ENCODE measurements around the gene SUCO. TPM values are rescaled to one million over a fixed set of nuclear protein-coding genes. Genes with fewer than 3 reads are reported as not detected.
A peak's percentile ranks its signal among the peaks of the same experiment; 100 is the strongest.

The SUCO gene
- total RNA-seq (59.7 and 59.9 TPM in 2 replicates), polyA plus RNA-seq (5.5 and 15.1 TPM in 2 replicates), polyA minus RNA-seq (15.1 and 26.1 TPM in 2 replicates)
- total RNA-seq (2013), result 43.8 TPM

- DNase-seq (peak; percentile 100), ATAC-seq (ENCODE audit: low read depth) (peak; percentile 80)
- Mint-ChIP-seq H3K27me3 (peaks cover 9% of the 10 kb centered on the region), H3K4me1 (peaks cover 45% of the 10 kb centered on the region), H3K27ac (peak within 1 kb of the TSS; percentile 100), H3K4me3 (peak within 1 kb of the TSS; percentile 100), H3K9me3 (ENCODE audit: insufficient read depth) (no peaks in the 10 kb centered on the region)
- H3K36me3 ChIP-seq (replicated peaks in 1 of 2; ENCODE audit: control extremely low read depth in 1 of 2, control insufficient read depth in 1 of 2, extremely low read depth in 1 of 2, insufficient read depth in 2 of 2, low read length in 1 of 2), result peaks cover 0 to 3% of the 10 kb centered on the region in 2 experiments
- intact Hi-C loops (cut with micrococcal nuclease), result loop anchor here (1.0 to 10.0 kb wide), 14 partner anchors 12 to 1626 kb away; partner anchors contain the start of genes DNM3, KLHL20, METTL13 and PIGC
- H3K4me1 ChIP-seq (ENCODE audit: control insufficient read depth in 2 of 2, insufficient read depth in 2 of 2, low read length in 2 of 2), result peaks cover 22 to 37% of the 10 kb centered on the region in 2 donors
- ChIA-PET CTCF (interaction anchor here (1.0 to 1.2 kb wide), 2 partner anchors 184 to 1048 kb away, joined by 3 read pairs; partner anchors contain the start of gene PRRC2C), POLR2A (interaction anchor here (0.5 to 1.1 kb wide), 3 partner anchors 487 to 1335 kb away, joined by 3 to 4 read pairs (median 4); partner anchors contain the start of genes GAS5 and ZBTB37)
- peak within 1 kb of the TSS; percentile 99 for H3K27ac ChIP-seq (ENCODE audit: low read length in 2 of 2)
- H3K4me2 ChIP-seq (replicated peaks; ENCODE audit: low read depth, low read length, poor library complexity, severe bottlenecking), result peak within 1 kb of the TSS; percentile 78
- TF ChIP-seq CTCF (IDR thresholded peaks at IDR 0.05) (peak; percentile 13), EZH2 (IDR thresholded peaks at IDR 0.05; ENCODE audit: borderline replicate concordance, insufficient read depth, low read depth, low read length, poor library complexity, severe bottlenecking) (no peak)
- H3K79me2 ChIP-seq (ENCODE audit: control insufficient read depth, insufficient read depth, low read length), result peaks cover 44% of the 10 kb centered on the region
- no peaks in the 10 kb centered on the region for H3K27me3 ChIP-seq (replicated peaks in 1 of 4; ENCODE audit: control extremely low read depth in 1 of 4, control insufficient read depth in 3 of 4, insufficient read depth in 4 of 4, low read length in 3 of 4)
- H3K4me3 ChIP-seq (ENCODE audit: control extremely low read depth in 1 of 5, extremely low read depth in 1 of 5, insufficient read depth in 1 of 5, low read depth in 2 of 5, low read length in 4 of 5), result peak within 1 kb of the TSS; percentile 64 to 98 (median 96)
- WGBS (ENCODE audit: insufficient coverage), result under 1% methylated on average over 74 of the region's 74 CpGs
- peak within 1 kb of the TSS; percentile 94 for H3K9ac ChIP-seq (ENCODE audit: low read length)
- H4K20me1 ChIP-seq (ENCODE audit: control insufficient read depth, insufficient read depth, low read length, poor library complexity, severe bottlenecking), result peaks cover 22% of the 10 kb centered on the region
- H3K9me3 ChIP-seq (ENCODE audit: control extremely low read depth in 1 of 3, control insufficient read depth in 2 of 3, insufficient read depth in 1 of 3, low read length in 2 of 3), result no peaks in the 10 kb centered on the region
- H2AFZ ChIP-seq (ENCODE audit: insufficient read depth, low read depth, low read length, poor library complexity, severe bottlenecking), result peak within 1 kb of the TSS; percentile 86
These were observed at the start of gene SUCO for GRCh38 chr1:172532700-172533512. Gene SUCO (plus strand): TSS chr1:172533150. CDS start chr1:172533436, 286 bp downstream.

- intact Hi-C loops (cut with micrococcal nuclease), result no loop called here
These were observed 49.5 kb upstream of the SUCO start for GRCh38 chr1:172483448-172483847.

More at GRCh38 chr1:172483448-172483847, 49.5 kb upstream of the SUCO start:
- TF ChIP-seq EZH2 (IDR thresholded peaks at IDR 0.05; ENCODE audit: borderline replicate concordance, insufficient read depth, low read depth, low read length, poor library complexity, severe bottlenecking), result no peak
- no peak for TF ChIP-seq CTCF (IDR thresholded peaks at IDR 0.05)
- ChIA-PET POLR2A (no interaction called here), CTCF (no interaction called here)
- Mint-ChIP-seq H3K27ac (no peak overlapping the region), H3K4me3 (no peak overlapping the region), H3K9me3 (ENCODE audit: insufficient read depth) (no peaks in the 10 kb centered on the region), H3K27me3 (peaks cover 25% of the 10 kb centered on the region), H3K4me1 (no peaks in the 10 kb centered on the region)
- no peaks in the 10 kb centered on the region for H3K27me3 ChIP-seq (replicated peaks in 1 of 4; ENCODE audit: control extremely low read depth in 1 of 4, control insufficient read depth in 3 of 4, insufficient read depth in 4 of 4, low read length in 3 of 4)
- no peaks in the 10 kb centered on the region for H3K9me3 ChIP-seq (ENCODE audit: control extremely low read depth in 1 of 3, control insufficient read depth in 2 of 3, insufficient read depth in 1 of 3, low read length in 2 of 3)
- H2AFZ ChIP-seq (ENCODE audit: insufficient read depth, low read depth, low read length, poor library complexity, severe bottlenecking), result no peak overlapping the region
- H4K20me1 ChIP-seq (ENCODE audit: control insufficient read depth, insufficient read depth, low read length, poor library complexity, severe bottlenecking), result no peaks in the 10 kb centered on the region
- H3K27ac ChIP-seq (ENCODE audit: low read length in 2 of 2), result no peak overlapping the region
- H3K4me1 ChIP-seq (ENCODE audit: control insufficient read depth in 2 of 2, insufficient read depth in 2 of 2, low read length in 2 of 2), result no peaks in the 10 kb centered on the region
- no peak overlapping the region for H3K4me2 ChIP-seq (replicated peaks; ENCODE audit: low read depth, low read length, poor library complexity, severe bottlenecking)
- H3K36me3 ChIP-seq (replicated peaks in 1 of 2; ENCODE audit: control extremely low read depth in 1 of 2, control insufficient read depth in 1 of 2, extremely low read depth in 1 of 2, insufficient read depth in 2 of 2, low read length in 1 of 2), result no peaks in the 10 kb centered on the region
- DNase-seq (no peak), ATAC-seq (ENCODE audit: low read depth) (no peak)
- H3K79me2 ChIP-seq (ENCODE audit: control insufficient read depth, insufficient read depth, low read length), result no peaks in the 10 kb centered on the region
- no peak overlapping the region for H3K4me3 ChIP-seq (ENCODE audit: control extremely low read depth in 1 of 5, extremely low read depth in 1 of 5, insufficient read depth in 1 of 5, low read depth in 2 of 5, low read length in 4 of 5)
- H3K9ac ChIP-seq (ENCODE audit: low read length), result no peak overlapping the region
